OCI-LY3 (cell line): ENCODE measurements around the gene PRXL2A.

ENCODE experiments used
- H2AFZ ChIP-seq: fragments of 200-600, 300-600 bp; shearing (Covaris generic); 2 replicates; pipeline ENCODE4 v1.6.0; 2014; ENCODE audit warnings: antibody characterized with exemption, low read depth, low read length
- H3K27ac ChIP-seq: fragments of 200-600, 300-600 bp; sonication (generic); 2 replicates; pipeline ENCODE4 v1.5.1; 2014; ENCODE audit warnings: mild to moderate bottlenecking, low read length, moderate library complexity, mixed read lengths
- H3K27me3 ChIP-seq: fragments of 200-600, 300-600 bp; sonication (generic); 2 replicates; pipeline ENCODE4 v1.6.1; 2014; ENCODE audit warnings: low read depth, low read length, mixed read lengths
- H3K36me3 ChIP-seq: fragments of 200-600, 300-600 bp; sonication (generic); replicated peaks from 2 replicates; pipeline ENCODE3; 2014; ENCODE audit warnings: low read depth, low read length, mixed read lengths
- H3K4me1 ChIP-seq: fragments of 300-600, 200-600 bp; sonication (generic); 2 replicates; pipeline ENCODE4 v1.6.1; 2014; ENCODE audit warnings: low read length, mixed read lengths
- H3K4me2 ChIP-seq: fragments of 200-600, 300-600 bp; sonication (generic); 2 replicates; pipeline ENCODE4 v1.6.1; 2014; ENCODE audit warnings: low read length, mixed read lengths
- H3K4me3 ChIP-seq: fragments of 300-600, 200-600 bp; sonication (generic); 2 replicates; pipeline ENCODE4 v1.5.1; 2014; ENCODE audit warnings: antibody characterized with exemption, mild to moderate bottlenecking, low read length, moderate library complexity
- H3K79me2 ChIP-seq: fragments of 300-600, 200-600 bp; shearing (Covaris generic); 2 replicates; pipeline ENCODE4 v1.6.1; 2014; ENCODE audit warnings: mild to moderate bottlenecking, low read length, mixed read lengths
- H3K9ac ChIP-seq: fragments of 300-600, 200-600 bp; shearing (Covaris generic); 2 replicates; pipeline ENCODE4 v1.6.0; 2014; ENCODE audit warnings: mild to moderate bottlenecking, low read length, moderate library complexity
- H3K9me3 ChIP-seq: fragments of 200-600, 300-600 bp; shearing (Covaris generic); 2 replicates; pipeline ENCODE4 v1.6.1; 2014; ENCODE audit warnings: low read length, mixed read lengths; ENCODE audit not compliant: insufficient read depth
- H4K20me1 ChIP-seq: fragments of 200-600, 300-600 bp; sonication (generic); 2 replicates; pipeline ENCODE4 v1.6.1; 2016; ENCODE audit warnings: low read length, mixed read lengths; ENCODE audit not compliant: insufficient read depth
- EZH2phosphoT487 ChIP-seq: fragments of 200-600 bp; shearing (Covaris generic); IDR thresholded peaks from 2 replicates; pipeline ENCODE4 v1.6.1; 2018; ENCODE audit warnings: antibody characterized with exemption, mixed run types, low read depth
- TF ChIP-seq, protein P1 (sequence below): fragments of 200-600, 300-600 bp; sonication (generic); IDR thresholded peaks from 2 replicates; pipeline ENCODE4 v1.5.1; 2014; ENCODE audit warnings: antibody characterized with exemption, low read length, low read depth

PRXL2A gene

DNA sequence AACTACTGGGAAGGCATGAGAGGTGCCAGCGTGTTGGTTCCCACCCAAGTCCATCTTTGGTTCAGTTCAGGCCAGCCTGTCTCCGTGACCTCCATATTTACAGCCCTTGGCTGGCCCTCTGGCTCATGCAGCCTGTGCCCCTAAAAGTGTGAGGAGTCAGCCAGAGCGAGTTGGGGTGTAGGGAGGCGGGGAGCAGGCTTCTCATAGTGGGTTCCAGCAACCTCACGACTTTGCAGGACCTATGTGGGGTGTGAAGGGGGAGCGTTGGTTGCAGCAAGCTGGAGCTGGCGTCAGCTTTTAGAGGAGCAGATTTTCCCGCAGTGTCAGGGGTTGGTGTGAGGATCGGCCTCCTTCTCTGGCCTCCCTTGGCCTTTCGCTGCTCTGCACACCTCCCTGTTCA is 55.5 kb downstream of the PRXL2A start:
- Histone ChIP-seq H3K36me3 (no peaks in the 10 kb centered on the region), H3K27ac (no peak overlapping the region), H3K9ac (no peak overlapping the region), H2AFZ (no peak overlapping the region), H4K20me1 (peaks cover 45% of the 10 kb centered on the region), H3K4me3 (no peak overlapping the region), H3K4me2 (no peak overlapping the region), H3K79me2 (peaks cover 82% of the 10 kb centered on the region), H3K4me1 (peaks cover 32% of the 10 kb centered on the region), H3K9me3 (no peaks in the 10 kb centered on the region; the same call in 1 of the 2 replicates), H3K27me3 (no peaks in the 10 kb centered on the region)
- TF ChIP-seq, protein P1, sequence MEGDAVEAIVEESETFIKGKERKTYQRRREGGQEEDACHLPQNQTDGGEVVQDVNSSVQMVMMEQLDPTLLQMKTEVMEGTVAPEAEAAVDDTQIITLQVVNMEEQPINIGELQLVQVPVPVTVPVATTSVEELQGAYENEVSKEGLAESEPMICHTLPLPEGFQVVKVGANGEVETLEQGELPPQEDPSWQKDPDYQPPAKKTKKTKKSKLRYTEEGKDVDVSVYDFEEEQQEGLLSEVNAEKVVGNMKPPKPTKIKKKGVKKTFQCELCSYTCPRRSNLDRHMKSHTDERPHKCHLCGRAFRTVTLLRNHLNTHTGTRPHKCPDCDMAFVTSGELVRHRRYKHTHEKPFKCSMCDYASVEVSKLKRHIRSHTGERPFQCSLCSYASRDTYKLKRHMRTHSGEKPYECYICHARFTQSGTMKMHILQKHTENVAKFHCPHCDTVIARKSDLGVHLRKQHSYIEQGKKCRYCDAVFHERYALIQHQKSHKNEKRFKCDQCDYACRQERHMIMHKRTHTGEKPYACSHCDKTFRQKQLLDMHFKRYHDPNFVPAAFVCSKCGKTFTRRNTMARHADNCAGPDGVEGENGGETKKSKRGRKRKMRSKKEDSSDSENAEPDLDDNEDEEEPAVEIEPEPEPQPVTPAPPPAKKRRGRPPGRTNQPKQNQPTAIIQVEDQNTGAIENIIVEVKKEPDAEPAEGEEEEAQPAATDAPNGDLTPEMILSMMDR, result no peak
- no peak for TF ChIP-seq EZH2phosphoT487

DNA sequence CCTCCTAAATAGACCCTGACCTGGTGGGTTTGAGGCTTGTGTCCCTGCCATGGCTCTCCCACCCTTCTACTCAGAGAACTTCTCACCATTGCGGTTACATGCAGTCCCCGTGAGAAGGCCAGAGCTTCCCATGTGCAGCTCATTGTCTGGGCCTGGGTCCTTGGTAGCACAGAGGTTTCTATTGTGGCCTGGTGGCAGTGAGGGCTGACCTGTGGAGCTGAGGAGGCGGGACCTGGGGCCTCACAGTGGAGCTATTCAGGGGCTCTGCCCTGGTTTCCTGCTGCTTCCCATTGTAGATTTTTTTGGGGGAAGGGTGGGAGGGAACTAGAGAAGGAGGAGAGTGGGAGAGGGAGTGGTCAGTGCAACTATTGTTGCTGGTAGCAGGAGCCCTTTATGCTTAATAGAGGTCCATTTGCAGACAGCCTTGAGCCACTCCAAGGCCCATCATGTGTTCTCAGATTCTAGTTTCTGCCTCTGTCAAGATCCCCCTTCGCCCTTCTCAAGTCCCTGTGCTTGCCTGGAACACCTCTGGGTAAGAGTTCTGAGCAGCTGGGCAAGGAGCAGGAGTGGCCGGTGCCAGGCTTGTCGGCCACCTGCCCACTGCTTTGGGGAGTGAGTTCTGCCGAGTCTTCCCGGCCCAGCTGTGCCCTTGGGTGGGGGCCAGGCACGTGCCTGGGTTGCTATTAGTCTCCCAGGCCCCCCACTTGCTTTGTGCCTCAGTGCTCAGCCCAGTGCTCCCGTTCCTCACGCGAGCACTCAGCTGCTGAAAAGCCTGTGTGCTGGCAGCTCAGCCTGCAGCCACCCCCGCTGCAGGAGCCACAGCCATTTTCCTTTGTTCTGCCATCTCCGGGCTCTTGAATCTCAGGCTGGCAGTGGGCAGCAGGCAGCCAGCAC is 56.5 kb downstream of the PRXL2A start:
- no peaks in the 10 kb centered on the region for H3K36me3 ChIP-seq
- H3K27ac ChIP-seq, result no peak overlapping the region
- H3K4me3 ChIP-seq, result no peak overlapping the region
- TF ChIP-seq, protein P1, result no peak
- TF ChIP-seq EZH2phosphoT487, result no peak
- H3K4me1 ChIP-seq, result peaks cover 28% of the 10 kb centered on the region
- no peak overlapping the region for H3K9ac ChIP-seq
- H3K27me3 ChIP-seq, result no peaks in the 10 kb centered on the region
- peak overlapping the region; percentile 36; the same call in 1 of the 2 replicates for H3K4me2 ChIP-seq
- peaks cover 73% of the 10 kb centered on the region for H3K79me2 ChIP-seq
- peaks cover 39% of the 10 kb centered on the region for H4K20me1 ChIP-seq
- H3K9me3 ChIP-seq, result no peaks in the 10 kb centered on the region; the same call in 1 of the 2 replicates
- H2AFZ ChIP-seq, result no peak overlapping the region

DNA sequence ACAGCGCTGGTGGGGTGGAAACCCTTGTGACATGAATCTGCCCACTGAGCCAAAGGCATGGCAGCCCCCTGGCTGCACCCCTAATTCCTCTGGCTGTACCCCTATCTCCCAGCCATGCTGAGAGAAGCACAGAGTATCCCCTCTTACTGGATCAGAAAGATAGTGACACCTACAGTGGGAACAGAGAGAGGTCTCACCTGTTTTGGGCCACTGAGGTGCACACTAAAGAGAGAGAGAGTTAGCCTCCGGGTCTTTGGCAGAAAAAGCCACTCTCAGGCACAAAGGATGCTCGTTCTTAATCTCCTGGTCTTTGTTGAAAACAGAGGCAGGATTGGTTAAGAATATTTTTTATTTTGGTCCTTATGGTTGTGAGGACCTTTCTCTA is 57.1 kb downstream of the PRXL2A start:
- no peak overlapping the region for H3K27ac ChIP-seq
- peaks cover 66% of the 10 kb centered on the region for H3K79me2 ChIP-seq
- no peak overlapping the region for H3K9ac ChIP-seq
- H3K9me3 ChIP-seq, result no peaks in the 10 kb centered on the region; the same call in 1 of the 2 replicates
- H3K4me3 ChIP-seq, result no peak overlapping the region
- peaks cover 2% of the 10 kb centered on the region for H3K36me3 ChIP-seq
- TF ChIP-seq, protein P1, result no peak
- TF ChIP-seq EZH2phosphoT487, result no peak
- H2AFZ ChIP-seq, result no peak overlapping the region
- H3K27me3 ChIP-seq, result no peaks in the 10 kb centered on the region
- H3K4me1 ChIP-seq, result peaks cover 30% of the 10 kb centered on the region
- H3K4me2 ChIP-seq, result peak overlapping the region; percentile 36
- H4K20me1 ChIP-seq, result peaks cover 34% of the 10 kb centered on the region; the same call in 1 of the 2 replicates

DNA sequence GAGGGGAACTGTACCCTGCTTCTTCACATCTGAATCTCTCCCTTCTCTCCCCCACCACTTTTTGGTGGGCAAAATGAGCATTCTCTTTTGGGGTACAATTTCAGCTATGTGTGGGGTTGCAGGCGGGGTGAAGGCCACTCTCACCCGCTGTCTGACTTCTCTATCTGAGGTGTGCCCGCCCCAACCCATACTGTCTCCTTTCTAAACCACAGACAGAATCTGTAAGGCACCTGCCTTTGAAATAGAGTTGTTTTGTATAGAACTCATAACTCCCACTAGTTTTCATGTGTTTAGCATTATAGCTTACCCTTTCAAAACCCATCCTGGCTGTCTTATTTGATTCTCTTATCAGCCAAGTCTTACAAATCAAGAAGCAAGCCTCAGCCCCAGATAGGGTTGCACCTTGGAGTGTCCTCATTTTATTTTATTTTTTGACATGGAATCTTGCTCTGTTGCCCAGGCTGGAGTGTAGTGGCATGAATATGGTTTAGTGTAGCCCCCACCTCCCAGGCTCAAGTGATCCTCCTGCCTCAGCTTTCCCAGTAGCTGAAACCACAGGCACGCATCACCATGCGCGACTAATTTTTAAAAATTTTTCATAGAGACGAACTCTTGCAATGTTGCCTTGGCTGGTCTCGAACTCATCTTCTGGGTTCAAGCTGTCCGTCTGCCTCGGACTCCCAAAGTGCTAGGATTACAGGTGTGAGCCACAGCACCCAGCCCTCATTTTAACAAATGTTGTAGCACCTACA is 57.7 kb downstream of the PRXL2A start:
- Histone ChIP-seq H3K27ac (no peak overlapping the region), H3K79me2 (peaks cover 61% of the 10 kb centered on the region)

More for the DNA sequence above, 57.7 kb downstream of the PRXL2A start:
- no peaks in the 10 kb centered on the region; the same call in 1 of the 2 replicates for H3K9me3 ChIP-seq
- H3K27me3 ChIP-seq, result no peaks in the 10 kb centered on the region
- H2AFZ ChIP-seq, result no peak overlapping the region
- peak overlapping the region; percentile 36 for H3K4me2 ChIP-seq
- no peak overlapping the region for H3K9ac ChIP-seq
- H3K36me3 ChIP-seq, result peaks cover 2% of the 10 kb centered on the region
- peaks cover 36% of the 10 kb centered on the region for H3K4me1 ChIP-seq
- no peak for TF ChIP-seq EZH2phosphoT487
- TF ChIP-seq, protein P1, result no peak
- H4K20me1 ChIP-seq, result peaks cover 29% of the 10 kb centered on the region; the same call in 1 of the 2 replicates
- H3K4me3 ChIP-seq, result no peak overlapping the region
